HG02885 (cell line): ENCODE results near the gene SLC13A4.
"Not testable (repeated sequence)": the region's sequence is repeated elsewhere in the genome, so short reads cannot be mapped to it uniquely, and the experiment has no call there.

Source experiments
- ATAC-seq: cut with Tn5 transposase; IDR thresholded peaks from one replicate; pipeline ENCODE4 v1.9.1; 2021; ENCODE audit warnings: mild to moderate bottlenecking; ENCODE audit not compliant: unreplicated experiment, poor library complexity

The SLC13A4 gene

DNA sequence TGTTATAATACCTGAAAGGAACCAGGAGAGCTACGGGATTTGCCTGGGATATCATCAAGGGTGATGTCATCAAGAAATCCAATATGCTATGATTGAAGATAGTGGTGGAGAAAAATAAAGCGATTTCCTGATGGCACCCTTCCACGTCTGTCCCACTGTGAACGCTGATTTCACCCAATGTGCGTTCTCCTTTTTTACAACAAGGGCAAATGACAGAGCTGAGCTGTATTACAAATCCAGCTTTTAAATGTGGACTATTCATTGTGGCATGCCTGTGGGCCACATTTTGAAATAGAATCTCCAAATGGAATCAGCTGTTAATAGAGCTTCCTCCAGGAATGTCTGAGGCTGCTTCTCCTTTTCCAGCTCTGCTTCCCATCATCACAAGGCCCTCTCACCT, 23.3 kb downstream of the SLC13A4 start:
- ATAC-seq = no peak

DNA sequence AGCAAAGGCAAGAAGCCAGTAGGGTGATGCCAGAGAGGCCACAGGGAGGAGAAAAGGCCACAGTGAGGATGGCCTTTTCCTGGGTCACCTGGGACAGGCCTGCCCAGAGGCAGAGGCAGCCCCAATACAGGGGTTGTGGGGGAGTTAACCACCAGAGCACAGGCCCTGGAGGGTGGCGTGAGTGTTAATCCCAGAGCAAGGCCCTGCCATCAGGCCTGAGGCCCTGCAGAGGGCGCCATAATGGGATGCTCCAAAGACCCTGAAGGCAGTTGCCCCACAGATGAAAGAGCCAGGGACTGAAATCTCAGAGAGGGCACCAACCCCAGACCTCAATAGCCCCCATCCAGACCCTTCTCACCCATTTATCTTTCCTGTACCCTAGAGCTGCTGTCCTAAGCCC, 23.9 kb downstream of the SLC13A4 start:
- ATAC-seq = no peak

DNA sequence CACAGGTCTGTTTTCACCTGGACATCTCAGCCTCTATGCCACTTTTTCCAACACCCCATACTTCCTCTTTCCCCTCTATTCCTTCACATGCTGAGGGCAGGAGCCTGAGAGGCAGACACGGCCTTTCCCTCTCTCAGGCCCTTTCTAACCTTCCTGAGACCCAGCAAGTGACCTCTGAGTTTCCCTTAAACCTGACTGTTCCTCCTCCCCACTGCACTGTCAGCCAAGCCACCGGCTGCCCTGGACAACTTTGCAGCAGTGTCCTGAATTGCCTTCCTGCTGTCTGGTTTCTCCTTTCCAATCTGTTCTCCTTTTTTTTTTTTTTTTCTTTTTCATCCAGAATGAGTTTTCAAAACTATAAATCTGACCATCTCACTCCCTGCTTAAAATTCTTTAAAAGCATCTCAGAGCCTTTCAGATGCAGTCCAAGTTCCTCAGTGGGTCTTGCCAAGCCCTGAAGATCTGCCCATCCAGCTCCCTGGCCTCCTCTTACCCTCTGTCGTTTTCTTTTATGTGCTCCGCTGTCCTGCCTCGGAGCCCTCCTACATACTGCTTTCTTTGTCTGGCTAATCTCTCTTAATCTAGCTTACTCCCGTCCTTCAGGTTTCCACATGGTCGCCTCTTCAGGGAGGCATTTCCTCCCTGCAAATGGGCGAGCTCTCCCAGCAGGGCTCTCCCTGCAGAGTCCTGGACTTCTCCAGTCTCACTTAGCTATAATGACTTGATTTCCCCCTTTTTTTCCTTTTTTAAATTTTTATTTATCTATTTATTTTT, 30.5 kb downstream of the SLC13A4 start:
- no peak for ATAC-seq

DNA sequence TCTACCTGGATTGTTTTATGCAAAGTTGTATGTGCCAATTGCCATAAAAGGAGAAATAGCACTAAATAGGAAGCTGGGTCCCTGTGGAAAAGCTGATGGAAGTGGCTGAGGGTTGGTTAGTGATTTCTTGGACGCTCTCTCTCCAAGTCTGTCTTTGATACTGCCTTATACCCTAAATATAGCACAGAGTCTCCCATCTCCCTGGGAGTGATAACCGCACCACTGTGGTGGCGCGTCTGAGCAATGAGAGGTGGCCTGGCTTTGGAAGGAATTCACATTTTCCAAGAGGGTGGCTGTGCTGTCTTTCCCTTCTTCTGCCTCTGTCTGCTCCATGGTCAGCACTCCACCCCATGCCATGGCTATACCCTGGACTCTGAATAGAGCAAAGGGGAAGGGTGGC, 34.4 kb downstream of the SLC13A4 start:
- ATAC-seq = no peak

DNA sequence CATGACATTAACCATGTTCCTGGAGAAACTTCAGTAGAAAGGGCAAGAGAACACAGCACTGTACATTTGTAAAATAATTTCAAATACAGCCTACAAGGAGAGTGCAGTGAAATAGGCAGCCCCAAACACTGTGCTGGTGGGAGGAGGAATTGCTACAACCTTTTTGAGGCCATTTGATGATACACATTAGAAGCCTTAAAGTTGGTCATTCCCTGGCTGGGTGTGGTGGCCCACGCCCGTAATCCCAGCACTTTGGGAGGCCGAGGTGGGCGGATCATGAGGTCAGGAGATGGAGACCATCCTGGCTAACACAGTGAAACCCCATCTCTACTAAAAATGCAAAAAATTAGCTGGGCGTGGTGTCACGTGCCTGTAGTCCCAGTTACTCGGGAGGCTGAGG, 35.4 kb downstream of the SLC13A4 start:
- not testable (repeated sequence) for ATAC-seq

DNA sequence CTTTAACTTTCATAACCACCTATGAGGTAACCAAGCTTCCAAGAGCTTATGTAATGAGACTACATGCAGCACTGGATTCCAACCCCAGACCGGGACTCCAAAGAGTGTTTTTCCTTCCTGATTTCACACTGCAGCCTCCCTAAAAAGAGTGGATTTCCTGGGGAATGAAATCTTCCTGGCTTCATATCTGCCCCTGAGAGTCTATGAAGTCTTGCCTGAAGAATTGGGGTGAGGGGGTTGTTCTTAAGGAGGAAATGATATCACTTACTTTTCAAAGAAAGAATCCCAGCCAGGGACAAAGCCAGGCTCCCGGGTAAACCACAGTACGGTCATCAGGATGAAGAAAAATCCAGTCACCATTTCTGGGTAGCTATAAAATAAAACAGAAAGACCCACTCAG, 35.9 kb downstream of the SLC13A4 start:
- no peak for ATAC-seq

DNA sequence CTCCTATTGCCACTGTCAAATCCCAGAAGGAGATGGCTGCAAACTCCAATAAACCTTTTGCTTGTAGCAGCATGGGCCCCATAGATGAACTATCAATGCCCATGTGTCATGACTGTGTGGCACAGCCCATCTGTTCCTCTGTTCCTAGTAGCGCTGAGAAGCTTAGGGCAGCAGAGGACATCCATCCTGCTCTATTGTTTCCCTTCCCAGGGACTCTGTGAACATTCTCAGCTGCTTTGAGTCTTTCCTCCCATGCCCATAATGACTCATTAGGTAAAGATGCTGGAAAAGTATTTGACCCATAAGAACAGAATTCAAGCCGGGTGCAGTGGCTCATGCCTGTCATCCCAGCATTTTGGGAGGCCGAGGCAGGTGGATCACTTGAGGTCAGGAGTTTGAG, 37.4 kb downstream of the SLC13A4 start:
- no peak for ATAC-seq

DNA sequence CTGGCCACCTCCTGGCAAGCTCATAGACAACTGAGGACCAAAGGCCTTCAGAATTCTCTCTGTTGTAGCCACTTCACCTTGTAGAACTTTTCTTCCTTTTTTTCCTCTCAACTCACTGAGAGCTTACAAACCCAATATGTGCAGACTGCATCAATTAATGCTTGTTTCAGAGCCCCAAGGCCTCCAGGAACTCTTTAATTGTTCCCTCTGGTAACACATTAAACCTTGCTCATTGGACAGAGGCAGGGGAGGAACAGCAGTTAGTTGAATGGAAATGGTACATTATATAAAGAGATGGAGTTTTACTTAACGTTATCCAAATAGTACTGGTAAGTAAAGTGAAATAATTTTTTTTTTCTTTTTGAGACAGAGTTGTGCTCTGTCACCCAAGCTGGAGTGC, 40.5 kb downstream of the SLC13A4 start:
- no peak for ATAC-seq

DNA sequence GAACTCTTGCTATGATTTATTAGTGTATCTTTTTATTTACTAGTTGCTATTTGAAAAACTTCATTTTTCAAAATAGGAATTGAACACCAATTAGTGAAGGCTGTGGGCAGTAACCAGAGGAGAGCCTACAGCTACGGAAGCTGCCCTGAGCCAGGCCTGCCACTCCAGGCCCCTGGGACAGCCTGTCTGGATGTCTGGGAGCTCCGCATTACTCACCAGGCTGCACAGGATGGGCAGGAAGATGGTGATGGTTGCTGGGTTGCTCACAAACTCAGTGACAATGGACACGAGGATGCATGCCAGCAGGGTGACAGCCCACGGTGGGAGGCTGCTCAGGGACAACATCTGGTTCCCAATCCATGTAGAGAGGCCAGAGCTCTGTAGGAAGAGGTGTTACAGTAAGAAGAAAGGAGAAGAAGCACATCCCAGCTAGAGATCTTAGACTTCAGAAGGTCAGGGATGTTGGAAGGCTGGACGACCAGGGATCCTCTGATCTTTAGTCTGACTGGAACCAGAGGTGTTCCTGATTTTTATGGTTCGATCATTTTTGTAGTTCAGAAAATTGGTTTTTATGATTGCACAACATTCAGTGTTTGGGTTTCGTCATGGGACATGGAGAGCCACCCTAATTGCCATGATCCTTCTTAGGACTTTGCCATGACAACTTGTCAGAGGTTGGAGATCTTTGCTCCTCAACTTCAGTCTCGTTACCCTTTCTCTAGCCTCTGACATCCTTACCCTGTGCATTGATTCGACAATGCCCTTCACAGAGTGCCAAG, 42.5 kb downstream of the SLC13A4 start:
- no peak for ATAC-seq

DNA sequence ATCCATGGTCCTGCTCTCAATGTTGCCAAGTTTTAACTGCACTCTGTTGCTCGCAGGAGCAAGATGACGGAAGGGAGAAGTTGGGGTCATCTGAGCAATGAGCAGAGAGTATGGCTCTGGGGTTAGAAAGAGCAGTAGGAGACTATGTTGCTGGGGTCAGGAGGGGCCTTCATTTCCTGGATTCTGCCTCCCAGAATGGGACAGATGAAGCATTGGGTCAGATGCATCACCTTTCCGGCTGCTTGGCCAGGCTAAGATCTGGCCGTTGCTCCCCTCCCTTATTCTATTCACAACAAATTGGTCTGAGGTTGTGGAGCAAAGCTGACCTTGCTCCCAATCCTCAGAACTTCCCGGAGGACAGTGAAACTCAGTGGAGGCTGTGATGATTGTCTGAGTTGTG, 43.3 kb downstream of the SLC13A4 start:
- no peak for ATAC-seq

DNA sequence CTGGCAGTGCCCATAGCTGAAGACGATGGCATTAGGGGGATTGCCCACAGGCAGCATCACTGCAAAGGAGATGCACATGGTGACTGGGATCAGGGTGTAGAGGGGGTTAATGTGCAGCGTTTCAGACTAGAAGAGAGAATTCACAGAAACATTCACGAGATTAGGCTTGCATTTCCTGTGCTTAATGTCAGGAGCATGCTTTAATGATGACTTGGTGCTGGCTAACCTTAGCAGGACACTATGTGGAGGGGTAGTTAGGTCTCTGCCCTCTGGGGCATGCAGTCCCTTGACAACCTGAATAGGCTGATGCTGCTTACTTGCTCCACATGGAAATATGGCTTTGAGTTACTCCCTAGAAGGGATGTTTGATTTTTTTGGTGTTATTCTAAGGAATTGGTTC, 43.9 kb downstream of the SLC13A4 start:
- ATAC-seq = no peak

DNA sequence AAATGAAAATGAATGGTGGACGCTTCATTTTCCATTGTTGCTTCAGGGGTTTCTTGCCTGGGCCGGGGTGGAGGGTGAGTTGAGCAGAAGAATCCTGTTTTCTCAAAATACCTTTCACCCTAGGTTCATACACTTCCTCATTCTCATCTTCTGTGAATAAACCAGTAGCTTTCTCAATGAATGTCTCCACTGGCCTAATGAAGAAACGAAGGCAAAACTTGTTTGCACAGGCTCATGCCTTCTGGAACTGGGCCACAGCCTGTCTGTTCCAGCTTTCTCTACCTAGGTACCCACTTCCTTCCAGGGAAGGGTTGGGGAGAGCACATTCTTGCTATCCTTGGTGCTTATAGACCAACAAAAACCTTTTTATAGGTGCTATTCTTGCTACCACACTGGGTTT, 44.4 kb downstream of the SLC13A4 start:
- ATAC-seq = no peak

DNA sequence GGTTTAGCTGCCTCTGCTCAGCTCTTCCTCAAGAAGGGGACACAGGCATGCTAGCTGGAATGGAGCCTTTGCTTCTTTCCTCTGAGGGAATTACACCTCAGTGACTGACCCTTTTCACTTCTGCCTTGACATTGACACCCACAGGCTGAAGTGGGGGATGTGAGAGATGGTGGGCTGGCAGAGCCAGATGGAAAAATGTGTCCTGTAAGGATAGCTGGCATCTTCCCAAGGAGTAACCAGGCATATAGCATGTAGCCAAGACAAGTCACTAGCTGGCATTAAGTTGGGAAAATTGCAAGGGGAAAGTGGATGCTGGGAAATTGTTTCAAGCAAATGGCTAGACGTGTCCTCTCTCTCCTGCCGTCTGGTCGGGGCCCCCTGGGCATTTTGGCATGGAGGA, 45.8 kb downstream of the SLC13A4 start:
- no peak for ATAC-seq

DNA sequence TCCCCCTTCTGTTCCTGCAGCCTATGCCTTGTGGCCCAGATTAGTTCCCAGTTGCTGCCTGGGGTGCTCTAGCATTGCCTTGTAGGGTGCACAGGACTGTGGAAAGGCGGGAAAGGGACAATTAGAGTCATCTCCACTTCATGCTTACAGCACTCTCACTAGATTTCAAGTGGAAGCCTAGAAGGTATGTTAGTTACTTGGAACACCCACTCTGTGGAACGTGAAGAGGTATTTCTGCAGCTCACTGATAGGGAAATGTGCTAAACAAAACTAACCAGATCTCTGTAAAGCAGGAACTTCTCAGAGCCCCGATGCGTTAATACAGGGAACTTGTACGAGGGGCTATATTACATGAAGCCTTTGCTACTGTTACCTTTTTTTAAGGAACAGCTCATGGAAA, 46.2 kb downstream of the SLC13A4 start:
- ATAC-seq = no peak

DNA sequence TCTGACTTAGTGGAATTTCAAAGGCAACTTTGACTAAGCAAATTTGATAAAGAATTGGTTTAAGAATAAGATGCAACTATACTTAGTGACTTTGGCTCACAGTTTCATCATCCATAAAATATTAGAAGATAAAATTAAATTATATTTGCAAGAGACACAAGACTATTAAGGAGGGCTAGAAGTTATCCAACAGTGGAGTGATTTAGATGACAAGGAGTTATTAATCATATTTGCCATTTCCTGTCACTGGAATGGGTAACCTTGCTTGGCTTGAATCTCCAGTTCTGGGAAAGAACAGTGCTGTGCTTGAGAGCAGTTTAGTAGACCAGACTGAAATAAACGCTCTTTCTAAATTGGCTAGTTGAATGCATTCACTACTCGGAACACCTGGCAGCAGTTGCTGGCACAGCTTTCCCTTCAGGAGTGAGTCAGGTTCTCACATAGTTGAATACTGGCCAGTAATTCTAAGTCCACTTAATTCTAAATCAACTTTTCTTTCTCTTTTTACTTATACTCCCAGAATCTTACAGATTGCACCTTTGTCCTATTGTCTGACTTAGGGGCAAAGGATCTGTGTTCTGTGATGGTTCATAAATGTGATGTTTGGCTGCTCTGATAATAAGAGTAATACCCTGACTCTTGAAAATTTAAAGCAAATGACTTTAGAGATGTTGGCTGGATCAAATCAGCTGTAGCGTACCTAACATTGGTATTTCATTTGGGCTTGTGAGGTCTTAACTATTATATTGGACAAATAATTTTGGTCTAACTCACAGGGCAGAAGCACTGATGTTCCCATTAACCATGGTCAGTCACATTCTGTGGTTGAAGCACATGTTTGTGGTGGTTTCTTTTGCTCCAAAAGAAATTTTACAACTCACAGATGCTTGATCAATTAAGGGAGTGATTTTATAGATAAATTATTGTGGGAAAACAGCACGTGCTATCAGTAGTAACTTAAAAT, 49.1 kb downstream of the SLC13A4 start:
- ATAC-seq = no peak

DNA sequence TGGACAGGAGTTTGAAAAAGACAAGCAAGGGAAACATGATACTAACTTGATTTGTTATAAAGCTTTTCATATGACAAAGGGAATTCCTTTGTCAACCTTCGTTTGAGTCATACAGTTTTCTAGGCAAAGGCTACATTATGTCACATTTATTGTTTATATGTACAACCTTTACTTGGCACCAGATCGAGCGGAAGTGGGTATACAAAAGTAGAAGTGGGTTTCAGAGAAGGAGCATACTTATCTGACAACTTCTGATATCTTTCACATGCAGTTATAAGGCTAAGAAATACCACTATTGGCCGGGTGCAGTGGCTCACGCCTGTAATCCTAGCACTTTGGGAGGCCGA, 54.7 kb downstream of the SLC13A4 start:
- ATAC-seq = no peak

DNA sequence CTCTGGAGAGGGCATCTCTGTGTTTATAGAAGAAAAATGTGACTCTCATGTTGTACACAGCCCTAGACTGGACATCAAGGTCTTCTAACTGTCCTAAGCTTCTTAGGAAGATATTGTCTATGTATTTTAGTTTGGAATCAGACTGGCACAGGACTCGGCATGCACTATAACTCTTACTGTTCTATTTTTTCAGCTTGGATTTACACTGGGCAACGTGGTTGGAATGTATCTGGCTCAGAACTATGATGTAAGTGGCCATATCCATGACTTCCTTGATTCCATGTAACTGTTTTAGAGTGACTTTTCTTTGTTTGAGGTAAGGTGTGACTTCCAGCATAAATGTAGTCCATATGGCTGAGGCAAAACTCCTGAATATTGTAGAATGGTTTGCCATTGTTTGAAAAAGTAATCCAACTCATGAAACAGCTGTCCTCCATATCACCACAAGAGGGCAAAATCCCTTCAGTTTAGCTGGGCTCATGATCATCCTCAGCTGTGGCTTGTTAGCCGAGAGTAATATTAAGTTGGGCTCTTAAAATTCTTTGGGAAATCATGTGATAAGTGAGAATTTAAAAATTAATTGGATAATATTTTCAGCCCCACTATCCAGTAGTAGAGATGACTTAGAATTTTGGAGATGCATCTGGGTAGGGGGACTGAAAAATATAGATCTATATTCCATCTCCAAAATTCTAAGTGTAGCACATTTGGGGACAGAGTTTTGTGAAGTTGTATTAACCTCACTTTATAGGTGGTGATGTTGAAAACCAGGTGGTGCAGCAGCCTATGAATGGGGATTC, 55.2 kb downstream of the SLC13A4 start:
- ATAC-seq = peak; percentile 93

DNA sequence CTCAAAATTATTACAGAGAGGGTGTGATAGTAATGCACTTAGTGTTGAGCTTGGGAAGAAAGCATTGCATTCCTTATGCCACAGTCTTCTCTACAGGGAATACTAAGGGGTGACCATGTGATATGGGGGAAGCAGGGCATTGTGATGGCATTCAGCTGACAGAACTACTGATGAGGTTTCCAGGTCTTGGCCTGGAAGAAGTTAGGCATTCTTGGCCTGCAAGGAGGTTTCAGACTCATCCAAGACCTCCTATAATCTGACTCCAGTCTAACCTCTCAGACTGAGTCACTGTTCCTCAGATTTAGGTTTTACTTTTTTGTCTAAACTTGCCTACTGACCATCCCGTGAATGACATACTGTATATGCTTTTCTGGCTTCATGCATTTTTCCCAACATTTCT, 57.8 kb downstream of the SLC13A4 start:
- no peak for ATAC-seq

DNA sequence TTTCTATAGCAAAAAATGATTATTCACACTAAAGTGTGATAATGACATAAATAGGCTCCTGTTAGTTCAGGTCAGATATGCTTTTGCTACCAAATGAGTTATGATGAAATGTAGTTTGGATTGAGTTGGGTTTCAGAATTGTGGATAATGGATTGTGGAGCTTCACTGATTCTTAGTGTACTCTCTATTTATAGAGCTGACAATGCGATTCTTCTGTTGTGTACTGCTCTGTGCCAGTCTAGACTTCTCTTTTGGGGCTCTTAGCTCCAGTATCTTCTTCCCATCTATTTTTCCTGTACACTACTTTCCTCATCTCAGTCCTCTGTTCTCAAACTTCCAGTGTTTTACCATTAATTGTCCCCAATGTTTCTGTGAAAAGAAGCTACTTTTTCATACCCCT, 58.2 kb downstream of the SLC13A4 start:
- no peak for ATAC-seq

DNA sequence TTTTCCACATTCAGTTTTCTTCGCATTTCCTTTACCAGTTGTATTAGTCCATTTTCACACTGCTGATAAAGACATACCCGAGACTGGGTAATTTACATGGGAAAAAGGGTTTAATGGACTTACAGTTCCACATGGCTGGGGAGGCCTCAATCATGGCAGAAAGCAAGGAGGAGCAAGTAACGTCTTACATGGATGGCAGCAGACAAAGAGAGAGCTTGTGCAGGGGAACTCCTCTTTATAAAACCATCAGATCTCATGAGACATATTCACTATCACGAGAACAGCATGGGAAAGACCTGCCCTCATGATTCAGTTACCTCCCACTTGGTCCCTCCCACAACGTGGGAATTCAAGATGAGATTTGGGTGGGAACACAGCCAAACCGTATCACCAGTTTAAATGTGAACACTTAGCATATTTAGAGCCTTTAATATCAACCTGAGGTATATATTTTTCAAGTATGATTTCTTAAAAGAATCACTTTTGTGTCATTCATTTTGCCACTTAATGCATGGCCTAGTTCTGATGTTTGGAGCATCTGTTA, 59.1 kb downstream of the SLC13A4 start:
- ATAC-seq = not testable (repeated sequence)
